GM12878 (cell line): ENCODE data around the gene ARHGDIA. TPM values are rescaled to one million over a fixed set of nuclear protein-coding genes. Genes with fewer than 3 reads are reported as not detected.

Experiments
- CBX5 ChIP-seq: sonication (generic); IDR thresholded peaks from 2 replicates; pipeline ENCODE4 v1.6.1; 2016; ENCODE audit warnings: low read depth, moderate library complexity, mild to moderate bottlenecking, inconsistent platforms
- CEBPB ChIP-seq, 2 experiments: fragments of 150-350 bp in 1 of 2; IDR thresholded peaks; 2 replicates each; pipeline ENCODE4 v1.6.1; 2012 to 2014; ENCODE audit warnings: low read depth in 2 of 2, low read length in 2 of 2, borderline replicate concordance in 1 of 2, inconsistent platforms in 1 of 2
- EED ChIP-seq: sonication (generic); IDR thresholded peaks from 2 replicates; pipeline ENCODE4 v1.6.1; 2016; ENCODE audit warnings: antibody characterized with exemption, low read depth
- EP300 ChIP-seq, 2 experiments: fragments of 150-350 bp in 1 of 2; IDR thresholded peaks; 2 replicates each; pipeline ENCODE4 v1.6.1; 2011 to 2012; ENCODE audit warnings: low read depth in 2 of 2, low read length in 2 of 2, borderline replicate concordance in 1 of 2, improper control_type of control experiment in 1 of 2, inconsistent platforms in 1 of 2; ENCODE audit not compliant: control insufficient read depth in 1 of 2
- JUND ChIP-seq: IDR thresholded peaks from 2 replicates; pipeline ENCODE4 v1.6.1; 2012; ENCODE audit warnings: low read depth, mild to moderate bottlenecking, low read length, improper control_type of control experiment, moderate library complexity
- KAT2A ChIP-seq: conservative IDR thresholded peaks from 2 replicates; pipeline ENCODE4 v1.6.1; 2011; ENCODE audit warnings: low read depth, low read length; ENCODE audit not compliant: control insufficient read depth
- NR2C1 ChIP-seq: fragments of 450-650 bp; IDR thresholded peaks from 2 replicates; pipeline ENCODE4 v1.6.1; 2017; ENCODE audit warnings: antibody characterized with exemption, mild to moderate bottlenecking, moderate library complexity
- RBBP5 ChIP-seq: fragments of 200-600 bp; sonication (generic); conservative IDR thresholded peaks from 2 replicates; pipeline ENCODE4 v1.6.1; 2016
- RELA ChIP-seq: fragments of 450-650 bp; IDR thresholded peaks from 2 replicates; pipeline ENCODE4 v1.8.0; 2014; ENCODE audit warnings: borderline replicate concordance; ENCODE audit not compliant: partially characterized antibody
- SREBF1 ChIP-seq: IDR thresholded peaks from 2 replicates; pipeline ENCODE4 v1.6.1; 2012; ENCODE audit warnings: mild to moderate bottlenecking, low read length
- SUPT20H ChIP-seq: IDR thresholded peaks from 2 replicates; pipeline ENCODE4 v1.6.1; 2011; ENCODE audit warnings: low read depth, mild to moderate bottlenecking, low read length, moderate library complexity, borderline replicate concordance; ENCODE audit not compliant: control insufficient read depth
- TAF1 ChIP-seq: IDR thresholded peaks from 2 replicates; pipeline ENCODE4 v1.6.1; 2011; ENCODE audit warnings: mild to moderate bottlenecking, low read depth, low read length, borderline replicate concordance
- TARDBP ChIP-seq: IDR thresholded peaks from 2 replicates; pipeline ENCODE4 v1.6.1; 2016; ENCODE audit warnings: borderline replicate concordance
- TCF7 ChIP-seq: IDR thresholded peaks from 2 replicates; pipeline ENCODE4 v1.6.1; 2014; ENCODE audit warnings: antibody characterized with exemption, borderline replicate concordance
- ZNF217 ChIP-seq: fragments of 450-650 bp; IDR thresholded peaks from 2 replicates; pipeline ENCODE4 v1.6.1; 2017; ENCODE audit warnings: antibody characterized with exemption, mild to moderate bottlenecking
- polyA plus RNA-seq, 11 experiments: library from polyadenylated mRNA; depleted of rRNA in 4 of 11; unstranded in 6 of 11; stranded (reverse) in 5 of 11; fragments of >200 nt; fragmentation: Nextera tagmentation in 4 of 11; fragmentation: Illumina TruSeq in 1 of 11; extraction: Ambion mirVana in 4 of 11; extraction: Trizol in 1 of 11; gene quantifications; 1 replicate in 1 of 11; 2 replicates in 10 of 11; pipeline versions ENCODE4 v1.2.1 to v1.2.3, GENCODE V29; 2011 to 2016; ENCODE audit warnings: inconsistent platforms in 2 of 11, missing spikeins in 2 of 11, low read depth in 1 of 11
- total RNA-seq, 4 experiments: library from RNA; depleted of rRNA in 3 of 4; stranded (reverse); fragments of >200 nt in 3 of 4; fragmentation: Illumina TruSeq in 1 of 4; extraction: Trizol in 1 of 4; gene quantifications; 2 replicates each; pipeline versions ENCODE4 v1.2.1 to v1.2.3, GENCODE V29; 2013 to 2021
- TF ChIP-seq, protein P1 (sequence below): IDR thresholded peaks from 2 replicates; pipeline ENCODE4 v1.6.1; 2012; ENCODE audit warnings: mild to moderate bottlenecking, low read depth, low read length
- TF ChIP-seq, protein P2 (sequence below): fragments of 450-650 bp; IDR thresholded peaks from 2 replicates; pipeline ENCODE4 v1.6.1; 2017; ENCODE audit warnings: mild to moderate bottlenecking, moderate library complexity
- TF ChIP-seq, protein P3 (sequence below): fragments of 450-650 bp; IDR thresholded peaks from 2 replicates; pipeline ENCODE4 v1.6.1; 2017; ENCODE audit warnings: borderline replicate concordance
- TF ChIP-seq, protein P4 (sequence below): fragments of 450-650 bp; IDR thresholded peaks from 2 replicates; pipeline ENCODE4 v1.6.1; 2014; ENCODE audit warnings: mild to moderate bottlenecking

ARHGDIA gene
- total and polyA plus RNA-seq, 10 of the 15 experiments (the other 5 are each of a cell fraction or from before 2014, with no cell fraction given) = 17.9 to 552 (median 169) TPM

DNA sequence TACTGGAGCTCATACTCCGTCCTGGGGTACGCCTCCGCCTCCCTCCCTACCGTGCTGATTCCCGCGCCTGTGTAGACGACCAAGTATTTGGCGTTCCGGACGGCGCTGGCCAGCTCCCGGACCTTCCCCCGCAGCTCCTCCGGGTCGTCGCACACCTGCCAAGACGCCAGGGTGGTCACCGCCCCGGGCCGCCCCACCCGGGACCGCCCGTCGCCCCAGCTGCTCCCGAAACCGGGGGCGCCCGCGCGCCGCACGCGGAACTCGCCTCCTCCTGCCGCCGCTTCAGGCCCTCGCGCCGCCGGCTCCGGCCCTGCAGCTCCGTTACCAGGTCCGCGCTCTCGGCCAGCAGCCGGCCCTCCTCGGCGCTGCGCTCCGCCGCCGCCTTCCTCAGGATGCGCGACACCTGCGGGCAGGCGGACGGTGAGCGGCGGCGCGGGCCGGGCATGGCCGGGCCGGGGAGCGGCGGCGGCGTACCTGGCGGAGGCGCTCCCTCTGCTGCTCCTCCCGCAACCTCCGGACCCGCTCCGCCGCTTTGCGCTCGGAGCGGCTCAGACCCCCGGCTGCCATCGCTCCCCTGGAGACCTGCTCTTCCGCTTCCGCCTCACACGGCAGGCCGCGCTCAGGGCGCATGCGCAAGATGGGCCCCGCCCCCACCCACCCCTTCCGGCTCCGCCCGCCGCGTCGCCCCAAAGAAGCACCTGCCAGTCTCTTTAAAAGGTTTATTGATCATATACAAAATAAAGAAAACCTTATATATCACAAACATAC is 46.6 kb upstream of the ARHGDIA start, which contains the start of gene SIRT7 (continued):
- TF ChIP-seq, protein P1, sequence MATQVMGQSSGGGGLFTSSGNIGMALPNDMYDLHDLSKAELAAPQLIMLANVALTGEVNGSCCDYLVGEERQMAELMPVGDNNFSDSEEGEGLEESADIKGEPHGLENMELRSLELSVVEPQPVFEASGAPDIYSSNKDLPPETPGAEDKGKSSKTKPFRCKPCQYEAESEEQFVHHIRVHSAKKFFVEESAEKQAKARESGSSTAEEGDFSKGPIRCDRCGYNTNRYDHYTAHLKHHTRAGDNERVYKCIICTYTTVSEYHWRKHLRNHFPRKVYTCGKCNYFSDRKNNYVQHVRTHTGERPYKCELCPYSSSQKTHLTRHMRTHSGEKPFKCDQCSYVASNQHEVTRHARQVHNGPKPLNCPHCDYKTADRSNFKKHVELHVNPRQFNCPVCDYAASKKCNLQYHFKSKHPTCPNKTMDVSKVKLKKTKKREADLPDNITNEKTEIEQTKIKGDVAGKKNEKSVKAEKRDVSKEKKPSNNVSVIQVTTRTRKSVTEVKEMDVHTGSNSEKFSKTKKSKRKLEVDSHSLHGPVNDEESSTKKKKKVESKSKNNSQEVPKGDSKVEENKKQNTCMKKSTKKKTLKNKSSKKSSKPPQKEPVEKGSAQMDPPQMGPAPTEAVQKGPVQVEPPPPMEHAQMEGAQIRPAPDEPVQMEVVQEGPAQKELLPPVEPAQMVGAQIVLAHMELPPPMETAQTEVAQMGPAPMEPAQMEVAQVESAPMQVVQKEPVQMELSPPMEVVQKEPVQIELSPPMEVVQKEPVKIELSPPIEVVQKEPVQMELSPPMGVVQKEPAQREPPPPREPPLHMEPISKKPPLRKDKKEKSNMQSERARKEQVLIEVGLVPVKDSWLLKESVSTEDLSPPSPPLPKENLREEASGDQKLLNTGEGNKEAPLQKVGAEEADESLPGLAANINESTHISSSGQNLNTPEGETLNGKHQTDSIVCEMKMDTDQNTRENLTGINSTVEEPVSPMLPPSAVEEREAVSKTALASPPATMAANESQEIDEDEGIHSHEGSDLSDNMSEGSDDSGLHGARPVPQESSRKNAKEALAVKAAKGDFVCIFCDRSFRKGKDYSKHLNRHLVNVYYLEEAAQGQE = no peak
- TF ChIP-seq KAT2A (no peak), RELA (no peak), RBBP5 (no peak), ZNF217 (peak; percentile 61; the same call in 1 of the 2 replicates), CEBPB (IDR thresholded peaks at IDR 0.05; ENCODE audit: borderline replicate concordance in 1 of 2, low read depth in 2 of 2, low read length in 2 of 2) (no peak), SUPT20H (no peak), TCF7 (no peak), TARDBP (no peak), TAF1 (peak; percentile 76), JUND (no peak), CBX5 (no peak), EED (no peak), EP300 (IDR thresholded peaks at IDR 0.05; ENCODE audit: borderline replicate concordance in 1 of 2, control insufficient read depth in 1 of 2, low read depth in 2 of 2, low read length in 2 of 2) (no peak), NR2C1 (peak; percentile 38; the same call in 1 of the 2 replicates), SREBF1 (no peak)
- TF ChIP-seq, protein P2, sequence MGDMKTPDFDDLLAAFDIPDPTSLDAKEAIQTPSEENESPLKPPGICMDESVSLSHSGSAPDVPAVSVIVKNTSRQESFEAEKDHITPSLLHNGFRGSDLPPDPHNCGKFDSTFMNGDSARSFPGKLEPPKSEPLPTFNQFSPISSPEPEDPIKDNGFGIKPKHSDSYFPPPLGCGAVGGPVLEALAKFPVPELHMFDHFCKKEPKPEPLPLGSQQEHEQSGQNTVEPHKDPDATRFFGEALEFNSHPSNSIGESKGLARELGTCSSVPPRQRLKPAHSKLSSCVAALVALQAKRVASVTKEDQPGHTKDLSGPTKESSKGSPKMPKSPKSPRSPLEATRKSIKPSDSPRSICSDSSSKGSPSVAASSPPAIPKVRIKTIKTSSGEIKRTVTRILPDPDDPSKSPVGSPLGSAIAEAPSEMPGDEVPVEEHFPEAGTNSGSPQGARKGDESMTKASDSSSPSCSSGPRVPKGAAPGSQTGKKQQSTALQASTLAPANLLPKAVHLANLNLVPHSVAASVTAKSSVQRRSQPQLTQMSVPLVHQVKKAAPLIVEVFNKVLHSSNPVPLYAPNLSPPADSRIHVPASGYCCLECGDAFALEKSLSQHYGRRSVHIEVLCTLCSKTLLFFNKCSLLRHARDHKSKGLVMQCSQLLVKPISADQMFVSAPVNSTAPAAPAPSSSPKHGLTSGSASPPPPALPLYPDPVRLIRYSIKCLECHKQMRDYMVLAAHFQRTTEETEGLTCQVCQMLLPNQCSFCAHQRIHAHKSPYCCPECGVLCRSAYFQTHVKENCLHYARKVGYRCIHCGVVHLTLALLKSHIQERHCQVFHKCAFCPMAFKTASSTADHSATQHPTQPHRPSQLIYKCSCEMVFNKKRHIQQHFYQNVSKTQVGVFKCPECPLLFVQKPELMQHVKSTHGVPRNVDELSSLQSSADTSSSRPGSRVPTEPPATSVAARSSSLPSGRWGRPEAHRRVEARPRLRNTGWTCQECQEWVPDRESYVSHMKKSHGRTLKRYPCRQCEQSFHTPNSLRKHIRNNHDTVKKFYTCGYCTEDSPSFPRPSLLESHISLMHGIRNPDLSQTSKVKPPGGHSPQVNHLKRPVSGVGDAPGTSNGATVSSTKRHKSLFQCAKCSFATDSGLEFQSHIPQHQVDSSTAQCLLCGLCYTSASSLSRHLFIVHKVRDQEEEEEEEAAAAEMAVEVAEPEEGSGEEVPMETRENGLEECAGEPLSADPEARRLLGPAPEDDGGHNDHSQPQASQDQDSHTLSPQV = 0 out of 2 replicates have a peak, but pooled peaks have one; percentile 42
- TF ChIP-seq, protein P3, sequence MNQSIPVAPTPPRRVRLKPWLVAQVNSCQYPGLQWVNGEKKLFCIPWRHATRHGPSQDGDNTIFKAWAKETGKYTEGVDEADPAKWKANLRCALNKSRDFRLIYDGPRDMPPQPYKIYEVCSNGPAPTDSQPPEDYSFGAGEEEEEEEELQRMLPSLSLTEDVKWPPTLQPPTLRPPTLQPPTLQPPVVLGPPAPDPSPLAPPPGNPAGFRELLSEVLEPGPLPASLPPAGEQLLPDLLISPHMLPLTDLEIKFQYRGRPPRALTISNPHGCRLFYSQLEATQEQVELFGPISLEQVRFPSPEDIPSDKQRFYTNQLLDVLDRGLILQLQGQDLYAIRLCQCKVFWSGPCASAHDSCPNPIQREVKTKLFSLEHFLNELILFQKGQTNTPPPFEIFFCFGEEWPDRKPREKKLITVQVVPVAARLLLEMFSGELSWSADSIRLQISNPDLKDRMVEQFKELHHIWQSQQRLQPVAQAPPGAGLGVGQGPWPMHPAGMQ = no peak
- TF ChIP-seq, protein P4, sequence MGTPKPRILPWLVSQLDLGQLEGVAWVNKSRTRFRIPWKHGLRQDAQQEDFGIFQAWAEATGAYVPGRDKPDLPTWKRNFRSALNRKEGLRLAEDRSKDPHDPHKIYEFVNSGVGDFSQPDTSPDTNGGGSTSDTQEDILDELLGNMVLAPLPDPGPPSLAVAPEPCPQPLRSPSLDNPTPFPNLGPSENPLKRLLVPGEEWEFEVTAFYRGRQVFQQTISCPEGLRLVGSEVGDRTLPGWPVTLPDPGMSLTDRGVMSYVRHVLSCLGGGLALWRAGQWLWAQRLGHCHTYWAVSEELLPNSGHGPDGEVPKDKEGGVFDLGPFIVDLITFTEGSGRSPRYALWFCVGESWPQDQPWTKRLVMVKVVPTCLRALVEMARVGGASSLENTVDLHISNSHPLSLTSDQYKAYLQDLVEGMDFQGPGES = no peak
